Measurements from ENCODE around the gene DOCK7. TPM values are rescaled to one million over a fixed set of nuclear protein-coding genes. Genes with fewer than 3 reads are reported as not detected.
A peak's percentile ranks its signal among the peaks of the same experiment; 100 is the strongest.

Gene DOCK7
- total RNA-seq, 1 experiment from 2014 or later, result 70.1 TPM

DNA sequence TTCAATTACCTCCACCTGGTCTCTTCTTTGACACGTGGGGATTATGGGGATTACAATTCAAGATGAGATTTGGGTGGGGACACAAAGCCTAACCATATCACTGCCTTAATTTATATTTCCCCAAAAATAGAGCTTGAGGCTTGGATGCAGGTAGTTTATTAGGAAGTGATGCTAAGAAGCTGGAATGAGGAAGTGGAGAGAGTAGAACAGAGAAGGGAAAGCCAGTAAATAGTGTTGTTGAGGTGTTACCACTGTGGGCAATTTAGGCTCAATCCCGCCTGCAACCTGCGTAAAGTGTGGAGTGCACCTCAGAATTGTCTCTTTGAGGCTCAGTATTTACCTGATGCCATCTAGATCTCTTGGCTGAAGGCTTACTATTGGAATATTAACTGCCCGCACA lies 4.9 kb upstream of the DOCK7 start:
- no peak for DNase-seq
- Histone ChIP-seq H3K4me1 (ENCODE audit: insufficient read depth, low read length) (peaks cover 13% of the 10 kb centered on the region), H3K9ac (ENCODE audit: low read length) (no peak overlapping the region), H3F3A (ENCODE audit: low read length, unreplicated experiment) (peaks cover 4% of the 10 kb centered on the region), H3K79me2 (ENCODE audit: low read length) (no peaks in the 10 kb centered on the region), H2AFZ (ENCODE audit: low read length) (no peak overlapping the region), H3K4me2 (ENCODE audit: low read length) (no peak overlapping the region), H3K27ac (ENCODE audit: low read length) (no peak overlapping the region), H3K36me3 (ENCODE audit: low read depth, low read length) (no peaks in the 10 kb centered on the region), H3K27me3 (ENCODE audit: low read length) (no peaks in the 10 kb centered on the region), H3K9me3 (ENCODE audit: low read length) (no peaks in the 10 kb centered on the region), H3K9me2 (replicated peaks; ENCODE audit: low read length) (no peaks in the 10 kb centered on the region), H3K4me3 (ENCODE audit: low read length) (no peak overlapping the region), H4K20me1 (ENCODE audit: low read length) (peaks cover 4% of the 10 kb centered on the region; the same call in 1 of the 2 replicates)
- no peak for ATAC-seq
- POLR2A ChIA-PET (ENCODE audit: unreplicated experiment), result no interaction called here
- CTCF ChIA-PET, result no interaction called here
- intact Hi-C loops (cut with micrococcal nuclease), result no loop called here
- TF ChIP-seq EZH2 (IDR thresholded peaks at IDR 0.05; ENCODE audit: low read length, unreplicated experiment), result no peak
- TF ChIP-seq, protein P1, sequence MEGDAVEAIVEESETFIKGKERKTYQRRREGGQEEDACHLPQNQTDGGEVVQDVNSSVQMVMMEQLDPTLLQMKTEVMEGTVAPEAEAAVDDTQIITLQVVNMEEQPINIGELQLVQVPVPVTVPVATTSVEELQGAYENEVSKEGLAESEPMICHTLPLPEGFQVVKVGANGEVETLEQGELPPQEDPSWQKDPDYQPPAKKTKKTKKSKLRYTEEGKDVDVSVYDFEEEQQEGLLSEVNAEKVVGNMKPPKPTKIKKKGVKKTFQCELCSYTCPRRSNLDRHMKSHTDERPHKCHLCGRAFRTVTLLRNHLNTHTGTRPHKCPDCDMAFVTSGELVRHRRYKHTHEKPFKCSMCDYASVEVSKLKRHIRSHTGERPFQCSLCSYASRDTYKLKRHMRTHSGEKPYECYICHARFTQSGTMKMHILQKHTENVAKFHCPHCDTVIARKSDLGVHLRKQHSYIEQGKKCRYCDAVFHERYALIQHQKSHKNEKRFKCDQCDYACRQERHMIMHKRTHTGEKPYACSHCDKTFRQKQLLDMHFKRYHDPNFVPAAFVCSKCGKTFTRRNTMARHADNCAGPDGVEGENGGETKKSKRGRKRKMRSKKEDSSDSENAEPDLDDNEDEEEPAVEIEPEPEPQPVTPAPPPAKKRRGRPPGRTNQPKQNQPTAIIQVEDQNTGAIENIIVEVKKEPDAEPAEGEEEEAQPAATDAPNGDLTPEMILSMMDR (conservative IDR thresholded peaks at IDR 0.05; ENCODE audit: low read depth, low read length), result no peak
- TF ChIP-seq EZH2phosphoT487 (IDR thresholded peaks at IDR 0.05; ENCODE audit: borderline replicate concordance, low read length), result no peak
- BruUV-seq (replicated peaks), result no TSS peak

DNA sequence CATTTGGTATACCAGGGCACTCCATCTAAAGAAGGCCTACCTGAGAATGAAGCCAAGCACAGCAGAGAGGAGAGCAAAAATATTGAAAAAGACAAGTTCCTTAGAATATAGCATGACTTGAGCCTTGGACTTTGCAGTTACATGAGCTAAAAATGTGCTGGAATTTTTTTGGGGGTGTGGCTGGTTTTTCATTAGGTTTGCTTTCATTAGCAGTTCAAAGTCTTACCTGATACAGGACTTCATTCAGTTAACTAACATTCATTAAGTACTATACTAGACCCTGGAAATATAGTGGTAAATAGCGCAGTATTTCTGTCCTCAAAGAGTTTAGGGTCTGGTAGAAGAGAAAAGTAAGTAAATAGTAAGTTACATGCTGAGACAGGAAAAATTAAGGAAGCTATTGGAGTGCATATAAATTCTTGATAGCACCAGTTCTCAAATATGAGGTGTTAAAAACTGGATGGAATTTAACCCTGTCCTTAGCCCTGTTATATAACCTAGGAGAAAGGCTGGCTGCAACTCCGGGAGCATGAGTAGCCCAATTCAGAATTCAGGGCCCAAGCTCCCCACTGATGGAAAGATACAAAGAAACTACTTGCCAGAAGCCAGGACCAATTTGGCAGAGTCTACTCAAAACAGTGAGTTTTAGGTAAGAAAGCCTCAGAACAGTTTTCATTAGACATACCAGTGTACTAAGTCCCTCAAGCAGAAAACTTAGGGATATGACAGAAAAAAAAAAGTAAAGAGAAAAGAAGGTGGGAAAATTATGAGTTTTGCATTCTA lies 3.1 kb upstream of the DOCK7 start:
- no peaks in the 10 kb centered on the region for H3K27me3 ChIP-seq (ENCODE audit: low read length)
- H3K79me2 ChIP-seq (ENCODE audit: low read length), result peaks cover 15% of the 10 kb centered on the region
- POLR2A ChIA-PET (ENCODE audit: unreplicated experiment), result no interaction called here
- H4K20me1 ChIP-seq (ENCODE audit: low read length), result peaks cover 4% of the 10 kb centered on the region; the same call in 1 of the 2 replicates
- H3K27ac ChIP-seq (ENCODE audit: low read length), result no peak overlapping the region
- H3K36me3 ChIP-seq (ENCODE audit: low read depth, low read length), result no peaks in the 10 kb centered on the region
- H3K9ac ChIP-seq (ENCODE audit: low read length), result no peak overlapping the region
- DNase-seq (no peak), ATAC-seq (no peak)
- intact Hi-C loops (cut with micrococcal nuclease), result no loop called here
- TF ChIP-seq EZH2phosphoT487 (IDR thresholded peaks at IDR 0.05; ENCODE audit: borderline replicate concordance, low read length), result no peak
- TF ChIP-seq, protein P1 (conservative IDR thresholded peaks at IDR 0.05; ENCODE audit: low read depth, low read length), result no peak
- TF ChIP-seq EZH2 (IDR thresholded peaks at IDR 0.05; ENCODE audit: low read length, unreplicated experiment), result no peak
- peaks cover 4% of the 10 kb centered on the region for H3F3A ChIP-seq (ENCODE audit: low read length, unreplicated experiment)
- no peak overlapping the region for H3K4me3 ChIP-seq (ENCODE audit: low read length)
- no peaks in the 10 kb centered on the region for H3K9me3 ChIP-seq (ENCODE audit: low read length)
- CTCF ChIA-PET, result no interaction called here
- H3K9me2 ChIP-seq (replicated peaks; ENCODE audit: low read length), result no peaks in the 10 kb centered on the region
- H3K4me1 ChIP-seq (ENCODE audit: insufficient read depth, low read length), result peaks cover 22% of the 10 kb centered on the region
- H3K4me2 ChIP-seq (ENCODE audit: low read length), result no peak overlapping the region
- no peak overlapping the region for H2AFZ ChIP-seq (ENCODE audit: low read length)
- no TSS peak for BruUV-seq (replicated peaks)

DNA sequence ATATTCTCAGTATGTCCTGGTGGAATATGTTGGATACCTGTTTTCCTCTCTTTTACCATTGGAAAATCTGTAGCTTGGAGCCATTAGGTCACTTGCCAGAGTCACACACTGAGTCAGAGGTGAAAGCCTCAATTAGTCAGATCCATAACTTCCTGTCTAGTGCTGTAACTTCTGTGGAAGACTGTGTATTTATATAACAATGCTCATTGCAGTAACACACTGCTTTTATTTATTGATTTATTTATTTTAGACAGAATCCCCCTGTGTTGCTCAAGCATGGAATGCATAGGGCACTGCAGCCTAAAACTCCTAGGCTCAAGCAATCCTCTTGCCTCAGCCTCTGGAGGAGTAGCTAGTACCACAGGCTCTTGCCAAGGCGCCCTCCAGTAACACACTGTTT lies 1.3 kb upstream of the DOCK7 start:
- peaks cover 34% of the 10 kb centered on the region for H3K4me1 ChIP-seq (ENCODE audit: insufficient read depth, low read length)
- no peak for TF ChIP-seq EZH2 (IDR thresholded peaks at IDR 0.05; ENCODE audit: low read length, unreplicated experiment)
- TF ChIP-seq, protein P1 (conservative IDR thresholded peaks at IDR 0.05; ENCODE audit: low read depth, low read length), result no peak
- TF ChIP-seq EZH2phosphoT487 (IDR thresholded peaks at IDR 0.05; ENCODE audit: borderline replicate concordance, low read length), result no peak
- H3K4me2 ChIP-seq (ENCODE audit: low read length), result peak overlapping the region; percentile 67
- no peaks in the 10 kb centered on the region for H3K9me3 ChIP-seq (ENCODE audit: low read length)
- intact Hi-C loops (cut with micrococcal nuclease), result loop anchor here (2.0 to 5.0 kb wide), 2 partner anchors 57 to 157 kb away; no protein-coding TSS in a partner anchor
- peak overlapping the region; percentile 43; the same call in 1 of the 2 replicates for H3K4me3 ChIP-seq (ENCODE audit: low read length)
- H3K79me2 ChIP-seq (ENCODE audit: low read length), result peaks cover 30% of the 10 kb centered on the region
- ATAC-seq (peak; percentile 35), DNase-seq (peak; percentile 83)
- no peaks in the 10 kb centered on the region for H3K27me3 ChIP-seq (ENCODE audit: low read length)
- peak overlapping the region; percentile 43 for H3K27ac ChIP-seq (ENCODE audit: low read length)
- H2AFZ ChIP-seq (ENCODE audit: low read length), result no peak overlapping the region; the same call in 1 of the 2 replicates
- TSS peak; percentile 24 for BruUV-seq (replicated peaks)
- CTCF ChIA-PET, result interaction anchor here (0.6 kb wide), 2 partner anchors 20 to 682 kb away, joined by 3 to 7 read pairs; no protein-coding TSS in a partner anchor
- no peaks in the 10 kb centered on the region for H3K36me3 ChIP-seq (ENCODE audit: low read depth, low read length)
- H3K9me2 ChIP-seq (replicated peaks; ENCODE audit: low read length), result no peaks in the 10 kb centered on the region
- H3K9ac ChIP-seq (ENCODE audit: low read length), result no peak overlapping the region
- peaks cover 4% of the 10 kb centered on the region; the same call in 1 of the 2 replicates for H4K20me1 ChIP-seq (ENCODE audit: low read length)
- peaks cover 4% of the 10 kb centered on the region for H3F3A ChIP-seq (ENCODE audit: low read length, unreplicated experiment)
- POLR2A ChIA-PET (ENCODE audit: unreplicated experiment), result no interaction called here
